Effector CD4-positive, alpha-beta T cell (primary cell): ENCODE results near the gene ANKRD7.
"Not testable (repeated sequence)": the region's sequence is repeated elsewhere in the genome, so short reads cannot be mapped to it uniquely, and the experiment has no call there.

Experiments used
- DNase-seq: peaks from one replicate; pipeline ENCODE4 v3.0.0-alpha.2; 2020

ANKRD7 gene

DNA sequence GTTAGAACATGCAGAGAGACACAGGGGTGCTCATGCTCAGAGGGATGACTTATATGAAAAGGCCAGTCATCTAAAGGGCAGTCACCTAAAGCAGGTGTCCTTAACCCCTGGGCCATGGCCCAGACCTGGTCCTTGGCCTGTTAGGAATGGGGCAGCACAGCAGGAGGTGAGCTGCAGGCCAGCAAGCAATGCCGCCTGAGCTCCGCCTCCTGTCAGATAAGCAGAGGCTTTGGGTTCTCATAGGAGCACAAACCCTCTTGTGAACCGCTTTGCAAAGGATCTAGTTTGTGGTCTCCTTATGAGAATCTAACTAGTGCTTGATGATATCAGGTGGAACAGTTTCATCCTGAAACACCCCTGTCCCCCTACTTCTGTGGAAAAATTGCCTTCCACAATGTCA is 14.5 kb downstream of the ANKRD7 start:
- DNase-seq: no peak

DNA sequence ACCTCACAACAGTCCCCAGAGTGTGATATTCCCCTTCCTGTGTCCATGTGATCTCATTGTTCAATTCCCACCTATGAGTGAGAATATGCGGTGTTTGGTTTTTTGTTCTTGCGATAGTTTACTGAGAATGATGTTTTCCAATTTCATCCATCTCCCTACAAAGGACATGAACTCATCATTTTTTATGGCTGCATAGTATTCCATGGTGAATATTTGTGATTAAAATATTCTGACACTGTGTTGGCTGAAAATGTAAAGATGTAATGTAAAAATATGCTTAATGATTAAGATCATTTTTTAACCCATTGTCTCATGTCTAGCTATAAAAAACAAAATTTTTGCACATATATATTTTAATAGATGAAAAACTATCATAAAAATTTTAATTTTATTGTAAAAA is 15.8 kb downstream of the ANKRD7 start:
- DNase-seq: not testable (repeated sequence)

DNA sequence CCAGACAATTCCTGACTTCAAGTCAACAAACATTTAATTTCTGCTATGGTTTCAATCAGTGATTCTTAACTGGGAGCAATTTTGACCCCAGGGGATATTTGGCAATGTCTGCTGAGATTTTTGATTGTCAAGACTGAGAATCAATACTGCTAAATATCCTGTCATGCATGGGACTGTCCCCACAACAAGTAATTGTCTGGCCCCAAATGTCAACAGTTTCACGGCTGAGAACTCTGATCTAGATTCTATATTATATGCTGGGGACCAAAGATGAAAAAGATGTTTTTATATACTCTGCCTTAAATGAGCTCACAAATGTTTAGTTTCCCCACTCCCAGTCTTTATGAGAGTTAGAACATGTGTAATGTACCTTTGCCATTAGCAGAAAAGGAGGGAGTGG is 19.2 kb downstream of the ANKRD7 start:
- DNase-seq: no peak

DNA sequence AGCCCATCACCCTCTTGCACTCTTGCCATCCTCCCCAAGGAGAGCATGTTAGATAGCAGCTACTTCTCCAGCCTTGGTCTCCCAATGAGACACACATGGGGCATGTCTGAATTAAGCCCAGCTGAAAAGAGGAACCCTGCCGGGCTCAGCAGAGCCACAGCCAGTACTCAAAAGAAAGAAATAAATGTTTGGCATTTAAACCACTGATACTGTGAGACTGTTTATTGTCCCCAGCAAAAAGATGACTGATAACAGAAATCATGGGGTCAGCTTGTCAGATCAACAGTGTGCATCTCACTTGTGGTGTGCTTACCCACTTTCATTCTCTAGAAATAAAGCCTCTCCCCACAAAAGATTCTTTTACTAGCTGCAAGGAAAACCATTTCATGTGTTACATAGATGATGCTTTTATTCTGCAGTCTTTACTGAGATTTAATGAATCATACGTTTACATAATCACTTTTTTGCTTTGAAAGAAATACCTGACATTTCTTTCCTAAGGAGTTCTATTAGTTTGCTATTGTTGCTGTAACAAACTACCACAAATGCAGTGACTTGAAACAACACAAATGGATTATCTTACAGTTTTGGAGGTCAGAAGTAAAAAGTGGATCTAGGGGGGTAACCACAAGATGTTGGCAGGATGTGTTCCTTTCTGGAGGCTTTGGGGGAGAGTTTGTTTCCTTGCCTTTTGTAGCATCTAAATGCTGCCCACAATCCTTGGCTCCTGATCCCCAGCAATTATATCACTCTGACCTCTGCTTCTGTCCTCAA is 20.9 kb downstream of the ANKRD7 start:
- DNase-seq: no peak

DNA sequence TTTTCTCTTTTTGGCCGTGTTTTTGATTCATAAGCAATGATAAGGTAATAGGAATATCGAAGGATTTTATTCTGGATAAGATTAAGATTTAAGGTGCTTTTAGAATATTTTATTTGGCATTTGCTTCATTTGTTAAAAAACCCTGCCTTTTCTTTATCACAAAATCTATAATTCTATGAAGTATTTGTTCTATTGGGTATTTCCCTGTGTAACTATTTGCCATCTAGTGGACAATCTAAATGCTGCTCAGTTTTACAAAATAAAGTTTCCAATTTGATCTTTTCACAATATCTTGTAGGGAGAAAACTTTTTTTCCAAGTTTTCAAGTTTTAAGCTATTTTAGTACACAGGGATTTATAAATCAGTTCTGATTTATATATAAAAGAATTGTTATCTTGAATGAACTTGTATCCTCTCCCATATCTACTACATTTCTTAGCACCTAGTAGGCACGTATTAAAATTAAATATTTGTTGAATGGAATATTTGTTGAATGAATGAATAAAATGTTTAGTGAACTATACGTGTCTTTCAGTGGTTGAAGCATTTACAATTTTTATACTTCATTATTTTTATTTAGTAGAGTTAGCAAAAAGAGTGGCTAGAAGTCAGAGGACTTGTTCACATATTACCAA is 26.5 kb downstream of the ANKRD7 start:
- no peak for DNase-seq

DNA sequence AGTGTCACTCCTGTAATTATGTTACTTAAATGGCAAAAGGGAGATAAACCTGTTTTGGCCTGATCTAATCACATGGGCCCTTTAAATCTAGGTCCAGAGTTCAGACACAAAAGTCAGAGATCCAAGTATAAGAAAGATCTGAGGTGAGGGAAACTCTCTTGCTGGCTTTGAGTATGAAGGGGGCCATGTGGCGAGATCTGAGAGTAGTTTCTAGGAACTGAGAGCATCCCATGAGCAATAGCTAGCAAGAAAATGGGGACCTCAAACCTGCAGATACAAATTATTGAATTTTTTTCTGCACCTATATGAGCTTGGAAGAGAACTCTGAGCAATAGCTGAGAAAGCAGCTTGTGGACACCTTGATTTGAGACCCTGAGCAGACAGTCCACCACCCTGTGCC is 27.6 kb downstream of the ANKRD7 start:
- no peak for DNase-seq

DNA sequence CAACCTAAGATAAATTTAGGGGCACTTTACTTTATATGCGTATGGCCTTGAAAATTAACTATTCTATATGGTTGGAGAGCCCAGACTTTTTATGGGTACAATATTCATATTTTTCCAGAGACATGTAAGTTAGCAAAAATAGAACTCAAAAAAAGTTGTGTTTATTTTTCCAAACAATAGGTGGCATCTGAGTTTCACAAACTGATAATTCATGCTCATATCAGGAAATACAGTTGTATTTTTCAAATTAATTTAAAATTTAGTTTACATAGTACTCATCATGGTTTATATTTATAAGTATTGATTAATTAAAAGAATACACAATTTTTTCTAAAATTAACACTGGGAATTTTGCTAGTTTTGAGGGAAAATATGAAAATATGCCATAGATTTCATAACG is 34.6 kb downstream of the ANKRD7 start:
- DNase-seq: no peak

DNA sequence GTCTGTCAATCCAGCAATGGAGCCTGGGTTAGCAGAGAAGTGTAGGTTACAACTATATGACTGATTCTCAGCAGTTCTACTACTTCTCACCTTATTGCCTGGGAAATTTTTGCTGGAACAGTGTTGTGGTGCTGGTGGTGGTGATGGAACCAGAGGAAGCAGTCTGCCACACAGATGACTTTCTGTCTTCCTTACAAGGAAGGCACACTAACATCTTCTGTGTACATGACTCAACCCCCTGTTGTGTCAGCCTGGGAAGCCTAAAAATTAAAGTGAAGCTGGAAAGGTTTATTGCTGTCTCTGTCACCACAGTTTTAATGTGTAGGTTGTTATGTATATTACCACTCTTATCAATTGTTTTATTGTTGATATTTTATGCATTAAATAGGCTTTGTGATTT is 40.3 kb downstream of the ANKRD7 start:
- DNase-seq: no peak

DNA sequence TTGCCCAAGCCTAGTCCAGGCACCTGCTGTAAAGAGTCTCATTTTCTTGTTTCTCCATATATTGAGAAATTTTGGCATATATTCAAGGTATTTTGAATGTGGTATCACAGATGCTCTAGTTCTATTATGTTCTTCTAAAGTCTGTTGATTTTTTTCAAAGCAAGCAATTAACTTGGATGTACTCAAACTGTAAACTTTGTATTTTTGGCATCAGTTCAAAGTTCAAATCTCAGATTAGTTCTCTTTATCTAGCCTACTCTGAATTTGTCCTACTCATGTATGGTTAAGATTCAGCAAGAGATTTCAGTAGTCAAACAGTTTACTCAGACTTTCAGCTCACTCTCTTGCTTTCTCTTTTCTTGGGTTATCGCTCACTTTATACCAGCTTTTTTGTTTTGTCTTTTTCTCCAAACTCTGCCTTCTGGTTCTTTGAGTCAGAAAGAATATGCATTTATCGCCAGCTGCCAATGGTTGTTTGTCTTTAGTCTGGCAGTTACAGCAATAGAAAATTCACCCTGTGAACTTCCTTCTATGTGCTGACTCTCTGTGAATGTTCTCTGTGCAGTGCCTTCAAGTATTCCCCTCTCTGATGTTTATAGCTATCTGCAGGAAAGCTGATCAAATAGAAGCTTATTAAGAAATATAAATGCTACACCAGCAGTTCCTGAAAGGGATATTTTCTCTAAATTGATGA is 56.0 kb downstream of the ANKRD7 start:
- no peak for DNase-seq

DNA sequence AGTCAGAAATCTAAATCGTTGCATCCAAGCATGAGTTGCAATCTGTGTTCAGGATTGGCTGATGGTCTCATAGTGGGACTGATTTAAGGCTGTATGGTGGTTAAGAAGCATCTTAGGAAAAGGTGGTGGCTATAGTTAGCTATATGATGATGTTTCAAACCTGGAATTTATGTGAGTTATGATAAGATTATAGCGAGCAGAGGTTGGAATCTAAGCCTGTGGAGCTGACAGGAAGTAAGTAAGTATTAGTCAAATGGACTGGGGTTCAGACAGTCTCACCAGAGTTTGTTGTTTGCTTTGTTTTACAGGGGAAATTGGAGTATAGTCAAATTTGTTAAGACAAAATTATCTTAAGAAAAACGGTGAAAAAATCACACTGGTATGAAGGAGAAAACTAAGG is 56.7 kb downstream of the ANKRD7 start:
- DNase-seq: no peak

DNA sequence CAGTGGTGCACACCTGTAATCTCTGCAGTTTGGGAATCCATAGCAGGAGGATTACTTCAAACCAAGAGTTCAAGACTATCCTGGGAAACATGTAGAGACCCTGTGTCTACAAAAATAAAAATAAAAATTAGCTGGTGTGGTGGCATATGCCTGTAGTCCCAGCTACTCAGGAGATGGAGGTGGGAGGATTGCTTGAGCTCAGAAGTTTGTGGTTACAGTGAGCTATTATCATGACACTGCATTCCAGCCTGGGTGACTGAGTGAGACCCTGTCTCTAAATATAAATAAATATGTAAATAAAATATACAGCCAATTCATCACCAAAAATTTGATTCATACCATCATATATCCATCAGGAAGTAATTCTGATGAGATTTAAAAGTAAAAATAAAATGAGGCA is 60.9 kb downstream of the ANKRD7 start:
- DNase-seq: no peak

DNA sequence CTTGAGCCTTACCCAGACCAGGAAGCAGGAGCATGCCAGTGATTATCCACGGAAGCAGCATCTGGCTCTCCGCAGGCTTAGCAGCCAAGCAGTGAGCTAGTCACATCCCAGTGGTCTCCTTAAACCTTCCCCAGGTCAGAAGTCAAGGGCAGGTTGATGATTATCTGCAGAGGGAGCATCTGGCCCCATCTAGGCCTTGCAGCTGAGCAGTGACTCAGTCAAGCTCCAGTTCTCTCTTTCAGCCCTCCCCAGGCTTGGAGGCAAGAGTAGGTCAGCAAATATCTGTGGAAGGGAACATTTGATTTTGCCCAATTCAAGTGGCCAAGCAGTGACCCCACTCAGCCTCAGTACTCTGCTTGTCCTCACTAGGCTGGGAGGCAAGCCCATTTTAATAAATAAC is 61.6 kb downstream of the ANKRD7 start:
- no peak for DNase-seq

DNA sequence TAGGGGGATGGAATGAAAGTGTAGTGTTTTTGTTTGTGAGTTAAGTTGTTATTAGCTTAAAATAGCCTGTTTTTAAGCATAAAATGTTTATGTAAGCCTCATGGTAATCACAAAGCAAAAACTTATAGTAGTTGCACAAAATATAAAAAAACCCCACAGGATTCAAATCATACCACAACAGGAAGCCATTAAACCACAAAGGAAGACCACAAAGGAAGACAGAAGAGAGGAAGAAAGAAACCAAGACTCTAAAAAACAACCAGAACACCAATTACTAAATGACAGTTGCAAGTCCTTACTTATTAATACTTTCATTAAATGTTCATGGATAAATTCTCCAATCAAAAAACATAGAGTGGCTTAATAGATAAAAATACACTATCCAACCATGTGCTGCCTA is 63.6 kb downstream of the ANKRD7 start:
- no peak for DNase-seq

DNA sequence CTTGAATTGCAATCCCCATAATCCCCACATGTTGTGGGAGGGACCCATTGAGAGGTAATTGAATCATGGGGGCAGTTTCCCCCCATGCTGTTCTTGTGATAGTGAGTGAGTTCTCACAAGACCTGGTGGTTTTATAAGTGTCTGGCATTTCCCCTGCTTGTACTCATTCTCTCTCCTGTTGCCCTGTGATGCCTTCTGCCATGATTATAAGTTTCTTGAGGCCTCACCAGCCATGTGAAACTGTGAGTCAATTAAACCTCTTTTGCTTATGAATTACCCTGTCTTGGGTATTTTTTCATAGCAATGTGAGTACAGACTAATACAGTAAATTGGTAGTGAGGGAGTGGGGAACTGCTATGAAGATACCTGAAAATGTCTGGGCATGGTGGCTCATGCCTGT is 65.0 kb downstream of the ANKRD7 start:
- no peak for DNase-seq
